ENCODE measurements around the gene SRXN1. TPM values are rescaled to one million over a fixed set of nuclear protein-coding genes. Genes with fewer than 3 reads are reported as not detected.

The SRXN1 gene
- total RNA-seq, 1 donor from 2014 or later: 55.3 TPM

DNA sequence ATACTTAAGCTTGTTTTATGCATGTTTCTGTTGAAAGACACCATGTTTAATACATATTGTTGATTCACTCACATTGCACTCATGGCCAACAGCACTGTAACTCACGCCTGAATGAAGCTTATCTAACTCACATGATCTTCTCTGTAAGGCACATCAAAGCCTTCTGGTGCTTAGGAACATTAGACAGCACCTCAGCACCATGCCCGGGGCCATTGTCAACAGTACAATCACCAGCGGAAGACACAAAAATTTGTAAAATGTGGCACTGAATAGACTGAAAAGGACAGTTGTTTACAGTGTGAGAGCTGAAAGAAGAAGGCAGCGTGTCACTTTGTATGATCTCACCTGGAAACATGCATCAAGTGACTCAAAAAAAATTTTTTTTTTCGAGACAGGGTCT lies 34.0 kb downstream of the SRXN1 start:
- intact Hi-C loops (cut with micrococcal nuclease): no loop called here
- H3K9me3 ChIP-seq (replicated peaks): peaks cover 10% of the 10 kb centered on the region
- peaks cover 10% of the 10 kb centered on the region for H3K4me1 ChIP-seq
- TF ChIP-seq CTCF (IDR thresholded peaks at IDR 0.05; ENCODE audit: borderline replicate concordance): no peak
- H3K4me3 ChIP-seq: no peak overlapping the region
- no peak overlapping the region for H3K27ac ChIP-seq (replicated peaks)
- no peak for DNase-seq
- H3K27me3 ChIP-seq (ENCODE audit: low read depth): no peaks in the 10 kb centered on the region
- no peaks in the 10 kb centered on the region for H3K36me3 ChIP-seq

DNA sequence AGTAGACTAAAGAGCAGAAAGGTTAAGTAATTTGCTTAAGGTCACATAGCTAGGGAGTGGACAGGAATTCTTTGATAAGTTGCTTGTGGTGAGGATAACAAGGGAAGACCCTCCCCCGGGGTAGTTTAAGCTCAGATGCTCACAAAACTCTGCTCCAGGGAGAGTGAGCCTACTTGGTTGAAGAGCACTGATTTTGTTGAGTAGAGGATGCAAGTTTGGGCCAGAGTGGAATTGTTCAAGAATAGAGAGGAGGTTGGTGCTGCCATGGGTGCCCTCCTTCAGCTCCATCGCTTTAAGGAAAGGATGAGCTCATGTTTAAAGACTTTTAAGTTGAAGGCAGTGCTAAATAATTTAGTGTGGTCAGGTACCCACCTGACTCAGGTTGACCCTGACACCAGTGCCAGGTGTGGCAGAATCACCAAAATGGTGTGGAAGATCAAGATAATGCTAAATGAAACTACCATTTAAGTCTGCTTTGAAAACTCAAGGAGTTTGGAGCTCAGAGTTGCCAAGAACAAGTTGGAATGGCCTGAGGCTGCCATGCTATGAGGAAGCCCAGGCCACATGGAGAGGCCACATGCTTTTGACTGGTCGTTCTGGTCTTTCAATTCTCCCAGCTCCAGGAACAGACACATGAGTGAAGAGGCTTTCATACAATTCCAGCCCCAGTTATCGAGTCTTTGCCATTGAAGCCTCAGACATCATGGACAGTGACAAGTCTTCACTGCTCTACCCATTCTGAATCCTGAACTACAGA lies 34.9 kb downstream of the SRXN1 start:
- no peaks in the 10 kb centered on the region for H3K27me3 ChIP-seq (ENCODE audit: low read depth)
- no peak for TF ChIP-seq CTCF (IDR thresholded peaks at IDR 0.05; ENCODE audit: borderline replicate concordance)
- no peak for DNase-seq
- no peak overlapping the region for H3K27ac ChIP-seq (replicated peaks)
- H3K36me3 ChIP-seq: no peaks in the 10 kb centered on the region
- H3K4me3 ChIP-seq: no peak overlapping the region
- H3K9me3 ChIP-seq (replicated peaks): peaks cover 10% of the 10 kb centered on the region
- peaks cover 10% of the 10 kb centered on the region for H3K4me1 ChIP-seq
- intact Hi-C loops (cut with micrococcal nuclease): no loop called here

DNA sequence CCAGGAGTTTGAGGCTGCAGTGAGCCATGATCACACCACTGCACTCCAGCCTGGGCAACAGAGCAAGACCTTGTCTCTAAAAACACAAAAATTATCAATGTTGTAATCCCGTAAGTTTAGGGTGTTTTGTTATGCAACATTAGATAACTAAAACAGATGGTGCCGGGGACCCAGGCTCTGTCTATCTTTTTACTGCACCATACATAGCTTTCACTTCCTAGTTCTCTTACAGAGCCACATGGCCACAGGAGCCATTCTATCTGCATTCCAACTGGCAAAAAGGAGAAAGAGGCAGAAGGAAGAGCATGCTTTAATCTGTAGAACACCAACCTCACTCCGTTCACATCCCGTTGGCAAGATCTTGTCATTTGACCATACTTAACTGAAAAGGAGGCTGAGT lies 37.5 kb downstream of the SRXN1 start:
- H3K4me1 ChIP-seq: peaks cover 20% of the 10 kb centered on the region
- H3K27ac ChIP-seq (replicated peaks): no peak overlapping the region
- DNase-seq: no peak
- H3K27me3 ChIP-seq (ENCODE audit: low read depth): peaks cover 10% of the 10 kb centered on the region
- peaks cover 10% of the 10 kb centered on the region for H3K9me3 ChIP-seq (replicated peaks)
- intact Hi-C loops (cut with micrococcal nuclease): no loop called here
- no peak overlapping the region for H3K4me3 ChIP-seq
- no peaks in the 10 kb centered on the region for H3K36me3 ChIP-seq
- no peak for TF ChIP-seq CTCF (IDR thresholded peaks at IDR 0.05; ENCODE audit: borderline replicate concordance)

- Histone ChIP-seq H3K36me3 (peaks cover 5% of the 10 kb centered on the region), H3K27ac (replicated peaks) (peak overlapping the region; percentile 60), H3K4me1 (peaks cover 50% of the 10 kb centered on the region), H3K4me3 (peak overlapping the region; percentile 80), H3K9me3 (replicated peaks) (no peaks in the 10 kb centered on the region), H3K27me3 (ENCODE audit: low read depth) (peaks cover 21% of the 10 kb centered on the region)
- no peak for DNase-seq
- intact Hi-C loops (cut with micrococcal nuclease): loop anchor here (5.0 kb wide), 1 partner anchor 50 kb away; no protein-coding TSS in a partner anchor
- TF ChIP-seq CTCF (IDR thresholded peaks at IDR 0.05; ENCODE audit: borderline replicate concordance): no peak
Measured at GRCh38 chr20:611843-612185, 41.2 kb downstream of the SRXN1 start.

DNA sequence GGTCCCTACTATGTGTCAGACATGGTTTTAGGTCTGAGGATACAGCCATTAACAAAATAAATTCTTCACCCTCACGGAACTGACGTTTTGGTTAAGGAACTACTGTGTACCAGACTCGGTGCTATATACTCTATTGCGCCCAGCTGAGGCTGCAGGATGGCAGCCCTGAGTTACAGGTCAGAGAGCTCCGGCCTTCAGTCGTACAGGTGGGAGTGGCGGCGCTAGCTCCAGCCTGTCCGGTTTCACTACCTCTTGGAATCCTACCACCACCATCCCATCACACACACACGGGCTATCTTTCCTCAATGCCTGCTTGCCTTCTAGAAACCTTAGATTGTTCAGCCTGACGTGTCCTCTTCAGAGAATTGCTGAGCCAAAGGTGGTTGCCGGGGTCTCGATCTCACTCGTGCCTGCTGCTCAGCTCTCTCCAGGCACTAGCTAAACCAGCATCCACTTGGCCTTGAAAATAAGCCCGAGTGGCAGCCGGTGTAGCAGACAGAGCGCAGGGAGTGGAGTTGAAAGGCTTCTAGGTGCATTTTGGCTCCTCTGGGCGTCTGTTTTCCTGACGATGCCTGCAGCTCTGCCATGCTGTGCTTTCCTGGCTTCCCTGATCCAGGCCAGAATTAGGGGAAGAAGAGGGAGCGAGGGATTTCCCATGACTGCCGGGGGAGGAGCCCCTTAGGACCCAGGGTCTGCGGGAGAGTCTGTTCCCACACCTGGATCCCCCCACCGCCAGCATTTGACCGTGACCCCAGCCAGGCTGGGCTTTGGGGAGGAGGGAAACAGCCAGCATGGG lies 41.8 kb downstream of the SRXN1 start:
- DNase-seq: no peak
- H3K4me1 ChIP-seq: peaks cover 56% of the 10 kb centered on the region
- H3K27ac ChIP-seq (replicated peaks): peak overlapping the region; percentile 60
- peaks cover 5% of the 10 kb centered on the region for H3K36me3 ChIP-seq
- H3K4me3 ChIP-seq: peak overlapping the region; percentile 80
- peaks cover 21% of the 10 kb centered on the region for H3K27me3 ChIP-seq (ENCODE audit: low read depth)
- TF ChIP-seq CTCF (IDR thresholded peaks at IDR 0.05; ENCODE audit: borderline replicate concordance): no peak
- intact Hi-C loops (cut with micrococcal nuclease): loop anchor here (5.0 kb wide), 1 partner anchor 49 kb away; no protein-coding TSS in a partner anchor
- no peaks in the 10 kb centered on the region for H3K9me3 ChIP-seq (replicated peaks)
